Upper lobe of left lung (tissue), 6 donors: ENCODE data around the gene CA11. TPM values are rescaled to one million over a fixed set of nuclear protein-coding genes. Genes with fewer than 3 reads are reported as not detected.

Source experiments
- ATAC-seq, 2 donors: fragments of 200-7000 bp; cut with Tn5 transposase; one replicate each; pipeline ENCODE4 v1.9.1; 2022; ENCODE audit warnings: mild to moderate bottlenecking in 2 of 2, moderate library complexity in 2 of 2; ENCODE audit not compliant: low FRiP score in 2 of 2
- DNase-seq, 2 donors: peaks; one replicate each; pipeline ENCODE4 v3.0.0-alpha.2; 2019 to 2020
- H3K27ac ChIP-seq, 4 donors: fragments of 200-600 bp; sonication (generic); one replicate each; pipeline ENCODE4 v1.5.1; 2016 to 2019
- H3K27me3 ChIP-seq, 4 donors: fragments of 200-600 bp; sonication (generic); one replicate each; pipeline ENCODE4 v1.5.1; 2017 to 2019
- H3K36me3 ChIP-seq, 4 donors: fragments of 200-600 bp; sonication (generic); one replicate each; pipeline ENCODE4 v1.5.1; 2016 to 2019
- H3K4me1 ChIP-seq, 4 donors: fragments of 200-600 bp; sonication (generic); one replicate each; pipeline ENCODE4 v1.5.1; 2018 to 2019
- H3K4me3 ChIP-seq, 4 donors: fragments of 200-600 bp; sonication (generic); one replicate each; pipeline ENCODE4 v1.5.1; 2017 to 2019; ENCODE audit warnings: mild to moderate bottlenecking in 2 of 4, moderate library complexity in 1 of 4
- H3K9me3 ChIP-seq, 4 donors: fragments of 200-600 bp; sonication (generic); one replicate each; pipeline ENCODE4 v1.5.1; 2018 to 2019
- EP300 ChIP-seq, 4 donors: sonication (generic); formaldehyde crosslinking; IDR thresholded peaks; one replicate each; pipeline ENCODE4 v1.5.1; 2017; ENCODE audit warnings: antibody characterized with exemption in 4 of 4, control low read depth in 2 of 4
- POLR2A ChIP-seq, 4 donors: fragments of 450-650 bp; IDR thresholded peaks; one replicate each; pipeline ENCODE4 v1.5.1; 2016 to 2017; ENCODE audit warnings: antibody characterized with exemption in 4 of 4, mild to moderate bottlenecking in 2 of 4
- POLR2AphosphoS5 ChIP-seq, 2 donors: sonication (generic); formaldehyde crosslinking; IDR thresholded peaks; one replicate each; pipeline ENCODE4 v1.5.1; 2017; ENCODE audit warnings: antibody characterized with exemption in 2 of 2
- WGBS, 2 donors: methylation state at CpG; one replicate each; pipeline ENCODE4 v1.1.5; 2017 to 2018; 5-methylcytosine and 5-hydroxymethylcytosine counted together
- total RNA-seq, 6 donors: library from RNA; depleted of rRNA in 4 of 6; stranded (reverse); fragments of >200 nt in 4 of 6; gene quantifications; one replicate each; pipeline versions ENCODE4 v1.1.0 to v1.2.1, GENCODE V29; 2016 to 2021
- TF ChIP-seq, protein P1 (sequence below), 6 experiments: fragments of 450-650 bp in 4 of 6; fragments of 200-600 bp in 2 of 6; sonication (generic) in 2 of 6; IDR thresholded peaks; one replicate each; pipeline ENCODE4 v1.5.1; 2016 to 2019; ENCODE audit warnings: antibody characterized with exemption in 6 of 6
- donor health status: DM: no; HTN: no; CAD: no; lungs with moderate emphysema.
- donor health status: DM: no; HTN: yes; CAD: no; lungs with severe emphysema.

CA11 gene
- total RNA-seq, 6 donors from 2014 or later = 2.1 to 8.1 (median 5.3) TPM

DNA sequence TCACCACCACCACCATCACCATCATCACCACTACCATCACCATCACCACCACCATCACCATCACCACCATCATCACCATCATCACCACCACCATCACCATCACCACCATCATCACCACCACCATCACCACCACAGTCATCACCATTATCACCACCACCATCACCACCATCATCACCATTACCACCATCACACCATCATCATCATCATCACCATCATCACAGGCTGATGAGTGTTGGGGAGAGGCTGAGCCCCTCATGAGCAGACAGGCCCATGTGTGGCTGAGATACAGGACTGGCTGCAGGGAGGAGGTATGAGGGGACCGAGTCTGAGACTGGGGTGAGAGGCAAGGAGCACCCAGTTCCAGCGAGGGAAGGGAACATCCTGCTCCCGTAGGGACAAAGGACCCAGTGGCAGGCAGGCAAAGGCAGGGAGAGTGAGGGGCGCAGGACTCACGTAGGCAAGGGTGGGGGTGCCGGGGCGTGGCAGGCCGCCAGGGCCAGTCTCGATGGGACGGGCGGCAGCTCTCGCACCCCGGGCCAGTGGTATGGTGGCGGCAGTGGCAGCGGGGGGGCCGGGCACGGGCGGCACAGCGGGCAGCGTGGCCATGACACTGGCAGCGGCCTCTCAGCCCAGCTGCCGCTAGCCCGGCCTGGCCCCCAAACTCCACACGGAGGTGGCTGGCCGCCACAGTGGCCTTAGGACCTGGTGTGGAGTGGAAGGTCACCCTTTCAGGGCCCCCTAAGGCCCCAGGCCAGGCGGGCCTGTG lies 24.1 kb upstream of the CA11 start:
- ATAC-seq = no peak
- peak in 1 of 2 donors; percentile 74 for DNase-seq
- no peaks in the 10 kb centered on the region for H3K27me3 ChIP-seq
- peaks cover 0 to 2% (median 1%) of the 10 kb centered on the region in 4 donors for H3K4me1 ChIP-seq
- TF ChIP-seq EP300 (IDR thresholded peaks at IDR 0.05) = no peak
- no peak for TF ChIP-seq POLR2A (IDR thresholded peaks at IDR 0.05)
- no peak for TF ChIP-seq POLR2AphosphoS5 (IDR thresholded peaks at IDR 0.05)
- TF ChIP-seq, protein P1, sequence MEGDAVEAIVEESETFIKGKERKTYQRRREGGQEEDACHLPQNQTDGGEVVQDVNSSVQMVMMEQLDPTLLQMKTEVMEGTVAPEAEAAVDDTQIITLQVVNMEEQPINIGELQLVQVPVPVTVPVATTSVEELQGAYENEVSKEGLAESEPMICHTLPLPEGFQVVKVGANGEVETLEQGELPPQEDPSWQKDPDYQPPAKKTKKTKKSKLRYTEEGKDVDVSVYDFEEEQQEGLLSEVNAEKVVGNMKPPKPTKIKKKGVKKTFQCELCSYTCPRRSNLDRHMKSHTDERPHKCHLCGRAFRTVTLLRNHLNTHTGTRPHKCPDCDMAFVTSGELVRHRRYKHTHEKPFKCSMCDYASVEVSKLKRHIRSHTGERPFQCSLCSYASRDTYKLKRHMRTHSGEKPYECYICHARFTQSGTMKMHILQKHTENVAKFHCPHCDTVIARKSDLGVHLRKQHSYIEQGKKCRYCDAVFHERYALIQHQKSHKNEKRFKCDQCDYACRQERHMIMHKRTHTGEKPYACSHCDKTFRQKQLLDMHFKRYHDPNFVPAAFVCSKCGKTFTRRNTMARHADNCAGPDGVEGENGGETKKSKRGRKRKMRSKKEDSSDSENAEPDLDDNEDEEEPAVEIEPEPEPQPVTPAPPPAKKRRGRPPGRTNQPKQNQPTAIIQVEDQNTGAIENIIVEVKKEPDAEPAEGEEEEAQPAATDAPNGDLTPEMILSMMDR (IDR thresholded peaks at IDR 0.05) = no peak
- H3K4me3 ChIP-seq = no peak overlapping the region
- H3K27ac ChIP-seq = no peak overlapping the region
- H3K36me3 ChIP-seq = no peaks in the 10 kb centered on the region
- WGBS, 2 donors = 92 to 94% methylated on average over 9 to 18 of the region's 26 CpGs
- no peaks in the 10 kb centered on the region for H3K9me3 ChIP-seq

- Histone ChIP-seq H3K36me3 (no peaks in the 10 kb centered on the region), H3K27ac (no peak overlapping the region), H3K4me1 (no peaks in the 10 kb centered on the region), H3K27me3 (no peaks in the 10 kb centered on the region), H3K9me3 (no peaks in the 10 kb centered on the region), H3K4me3 (no peak overlapping the region)
- no peak for TF ChIP-seq POLR2A (IDR thresholded peaks at IDR 0.05)
- TF ChIP-seq POLR2AphosphoS5 (IDR thresholded peaks at IDR 0.05) = no peak
- WGBS, 2 donors = 91 to 96% methylated on average over 2 of the region's 2 CpGs
- DNase-seq (no peak), ATAC-seq (no peak)
These were observed 22.8 kb upstream of the CA11 start for GRCh38 chr19:48668761-48669160.

DNA sequence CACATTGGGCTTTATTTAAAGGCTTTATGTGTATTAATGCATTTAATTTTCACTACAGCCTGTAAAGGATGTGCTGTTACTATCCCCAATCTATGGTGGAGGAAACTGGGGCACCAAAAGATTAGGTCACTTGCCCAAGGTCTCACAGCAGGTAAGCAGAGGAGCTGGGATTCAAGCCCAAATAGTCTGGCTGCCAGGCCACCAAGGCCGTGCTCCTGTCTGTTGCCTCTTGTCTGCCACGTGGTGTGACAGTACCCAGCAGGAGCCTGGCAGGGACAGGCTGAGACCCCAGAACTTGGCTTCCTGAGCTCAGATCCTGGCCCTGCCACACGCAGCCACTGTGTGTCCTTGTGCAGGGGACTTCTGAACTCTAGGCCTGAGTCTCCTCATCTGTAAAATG lies 22.3 kb upstream of the CA11 start:
- no peaks in the 10 kb centered on the region for H3K27me3 ChIP-seq

DNA sequence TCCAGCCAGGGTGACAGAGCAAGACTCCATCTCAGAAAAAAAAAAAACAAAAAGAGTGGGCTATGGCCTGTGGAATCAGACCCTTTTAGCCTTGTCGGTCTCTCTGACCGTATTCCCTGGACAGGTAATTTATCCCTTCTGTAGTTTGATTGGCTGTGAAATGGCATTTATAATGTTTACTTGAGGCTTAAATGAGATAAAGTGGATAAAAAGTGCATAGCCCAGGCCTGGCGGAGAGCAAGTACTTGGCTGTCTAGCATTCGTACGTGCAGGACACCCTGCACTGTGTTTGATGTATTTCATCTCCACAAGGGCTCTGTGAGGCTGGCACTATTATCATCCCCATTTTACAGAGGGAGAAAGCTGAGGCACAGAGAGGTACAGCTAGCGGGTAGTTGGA lies 19.8 kb upstream of the CA11 start:
- 90% methylated on average over 6 of the region's 6 CpGs for WGBS, 2 donors
- DNase-seq = no peak

More for the DNA sequence above, 22.3 kb upstream of the CA11 start:
- Histone ChIP-seq H3K9me3 (no peaks in the 10 kb centered on the region), H3K4me1 (no peaks in the 10 kb centered on the region), H3K27ac (no peak overlapping the region), H3K4me3 (no peak overlapping the region), H3K36me3 (no peaks in the 10 kb centered on the region)
- WGBS, 2 donors = 84 to 92% methylated on average over 3 of the region's 3 CpGs
- TF ChIP-seq POLR2AphosphoS5 (IDR thresholded peaks at IDR 0.05) (no peak), EP300 (IDR thresholded peaks at IDR 0.05) (no peak), POLR2A (IDR thresholded peaks at IDR 0.05) (no peak)
- TF ChIP-seq, protein P1 (IDR thresholded peaks at IDR 0.05) = no peak
- DNase-seq (no peak), ATAC-seq (no peak)

DNA sequence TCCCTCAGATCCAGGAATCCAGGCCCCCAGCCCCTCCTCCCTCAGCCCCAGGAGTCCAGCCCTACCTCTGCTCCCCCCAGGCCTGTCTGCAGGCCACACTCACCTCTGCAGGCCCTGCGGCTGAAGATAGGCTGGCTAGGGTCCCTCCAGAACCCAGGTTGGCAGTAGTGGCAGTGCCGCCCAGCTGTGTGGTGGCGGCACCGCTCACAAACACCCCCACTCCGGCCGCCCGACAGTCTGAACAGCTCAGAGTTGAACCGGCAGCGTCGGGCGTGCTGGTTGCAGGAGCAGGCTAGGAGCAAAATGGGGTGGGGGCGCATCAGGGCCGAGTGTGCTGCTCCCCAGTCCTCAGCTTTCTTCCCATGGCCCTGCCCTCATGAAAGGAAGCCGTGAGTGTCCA lies 18.5 kb upstream of the CA11 start:
- Histone ChIP-seq H3K27me3 (no peaks in the 10 kb centered on the region), H3K4me1 (peaks cover 7 to 15% (median 12%) of the 10 kb centered on the region in 4 donors), H3K36me3 (no peaks in the 10 kb centered on the region), H3K27ac (no peak overlapping the region), H3K9me3 (no peaks in the 10 kb centered on the region), H3K4me3 (no peak overlapping the region)
- DNase-seq (peak in 1 of 2 donors; percentile 66), ATAC-seq (no peak)
- 86 to 93% methylated on average over 3 to 9 of the region's 14 CpGs for WGBS, 2 donors
- TF ChIP-seq EP300 (IDR thresholded peaks at IDR 0.05) = no peak
- TF ChIP-seq POLR2AphosphoS5 (IDR thresholded peaks at IDR 0.05) = no peak
- TF ChIP-seq, protein P1 (IDR thresholded peaks at IDR 0.05) = no peak
- TF ChIP-seq POLR2A (IDR thresholded peaks at IDR 0.05) = no peak

More for the DNA sequence above, 19.8 kb upstream of the CA11 start:
- H3K36me3 ChIP-seq = no peaks in the 10 kb centered on the region
- peaks cover 4 to 10% (median 5%) of the 10 kb centered on the region in 4 donors for H3K4me1 ChIP-seq
- ATAC-seq = no peak
- H3K27ac ChIP-seq = no peak overlapping the region
- TF ChIP-seq, protein P1 (IDR thresholded peaks at IDR 0.05) = no peak
- no peak for TF ChIP-seq POLR2AphosphoS5 (IDR thresholded peaks at IDR 0.05)
- no peak for TF ChIP-seq POLR2A (IDR thresholded peaks at IDR 0.05)
- TF ChIP-seq EP300 (IDR thresholded peaks at IDR 0.05) = no peak
- no peaks in the 10 kb centered on the region for H3K9me3 ChIP-seq
- no peaks in the 10 kb centered on the region for H3K27me3 ChIP-seq
- no peak overlapping the region for H3K4me3 ChIP-seq
